Activated T-cell treated with anti-CD3 and anti-CD28 coated beads for 48 hours (primary cell): ENCODE data around the gene TEDC2.
"Not testable (repeated sequence)": the region's sequence is repeated elsewhere in the genome, so short reads cannot be mapped to it uniquely, and the experiment has no call there.

Source experiments
- DNase-seq: peaks from one replicate; pipeline ENCODE4 v3.0.0-alpha.2; 2020; ENCODE audit warnings: low read depth

The TEDC2 gene

DNA sequence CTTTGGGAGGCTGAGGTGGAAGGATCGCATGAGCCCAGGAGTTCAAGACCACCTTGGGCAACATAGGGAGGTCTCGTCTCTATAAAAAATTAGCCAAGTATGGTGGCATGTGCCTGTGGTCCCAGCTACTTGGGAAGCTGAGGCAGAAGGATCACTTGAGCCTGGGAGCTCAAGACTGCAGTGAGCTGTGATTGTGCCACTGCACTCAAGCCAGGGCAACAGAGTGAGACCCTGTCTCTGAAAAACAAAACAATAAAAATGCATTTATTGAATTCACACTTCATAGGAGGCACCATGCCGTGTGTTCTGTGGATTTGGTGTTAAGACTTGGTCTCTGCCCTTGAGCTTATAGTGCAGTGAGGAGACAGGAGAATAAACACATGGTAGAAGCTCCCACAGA is 17.4 kb downstream of the TEDC2 start:
- DNase-seq = no peak

DNA sequence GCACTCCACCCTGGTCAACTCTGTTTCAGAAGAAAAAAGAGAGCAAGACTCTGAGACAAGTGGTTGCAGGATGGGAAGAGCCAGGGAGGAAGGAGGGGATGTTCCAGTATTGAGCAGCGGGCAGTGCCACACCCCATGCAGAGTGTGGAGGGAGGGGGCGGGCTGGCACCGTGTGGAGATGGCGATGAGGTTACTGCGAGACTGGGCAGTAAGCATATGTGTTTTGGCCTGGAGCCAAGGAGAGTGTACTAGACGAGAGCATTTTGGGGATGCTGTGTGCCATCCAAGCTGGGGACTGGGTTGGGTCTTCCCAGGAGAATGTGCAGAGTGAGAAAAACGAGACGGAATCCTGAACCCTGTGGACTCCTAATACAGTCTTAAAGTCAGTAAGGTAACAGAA is 18.4 kb downstream of the TEDC2 start:
- no peak for DNase-seq

DNA sequence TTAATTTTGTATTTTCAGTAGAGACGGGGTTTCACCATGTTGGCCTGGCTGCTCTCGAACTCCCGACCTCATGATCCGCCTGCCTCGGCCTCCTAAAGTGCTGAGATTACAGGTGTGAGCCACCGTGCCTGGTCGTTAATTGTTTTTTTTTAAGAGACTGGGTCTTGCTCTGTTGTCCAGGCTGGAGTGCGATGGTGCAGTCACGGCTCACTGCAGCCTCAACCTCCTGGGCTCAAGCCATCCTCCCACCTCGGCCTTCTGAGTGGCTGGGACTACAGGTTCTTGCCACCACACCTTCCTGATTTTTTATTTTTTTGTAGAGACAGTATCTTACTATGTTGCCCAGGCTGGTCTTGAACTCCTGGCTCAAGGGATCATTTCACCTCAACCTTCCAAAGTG is 20.1 kb downstream of the TEDC2 start:
- DNase-seq = not testable (repeated sequence)

DNA sequence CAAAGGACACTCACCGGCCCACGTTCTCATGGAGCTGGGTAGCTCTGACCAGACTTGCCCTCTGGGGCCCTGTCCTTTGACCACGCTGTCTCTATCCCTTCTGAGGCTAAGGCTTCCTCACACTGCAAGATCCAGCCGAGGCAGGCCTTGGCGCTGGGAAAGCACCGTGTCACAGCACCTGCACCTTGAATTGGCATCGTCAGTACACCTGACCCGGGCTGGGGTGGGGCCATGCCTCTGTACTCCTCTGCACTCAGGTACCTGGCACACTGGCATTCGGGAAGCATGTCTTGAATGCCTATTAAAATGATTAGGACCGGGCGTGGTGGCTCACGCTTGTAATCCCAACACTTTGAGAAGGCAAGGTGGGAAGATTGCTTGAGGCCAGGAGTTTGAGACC is 21.0 kb downstream of the TEDC2 start:
- no peak for DNase-seq

DNA sequence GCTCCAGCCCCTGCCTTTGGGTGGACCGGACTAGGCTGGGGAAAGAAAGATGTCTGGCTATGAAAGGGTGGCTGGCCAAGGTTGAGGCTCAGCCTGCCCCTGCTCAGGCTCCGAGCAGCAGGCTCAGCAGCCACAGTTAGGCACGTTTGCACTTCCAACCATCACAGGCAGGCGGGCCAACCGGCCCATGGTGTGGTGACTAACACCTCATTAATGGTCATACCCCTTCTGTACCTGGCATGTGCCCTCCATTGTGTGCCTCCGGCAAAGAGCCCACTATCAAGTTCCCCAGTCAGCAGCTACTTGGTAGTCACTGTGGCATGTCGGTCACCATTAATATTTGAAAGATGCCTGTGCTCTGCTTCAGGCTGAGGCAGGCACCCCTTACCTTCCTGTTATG is 21.8 kb downstream of the TEDC2 start:
- no peak for DNase-seq

DNA sequence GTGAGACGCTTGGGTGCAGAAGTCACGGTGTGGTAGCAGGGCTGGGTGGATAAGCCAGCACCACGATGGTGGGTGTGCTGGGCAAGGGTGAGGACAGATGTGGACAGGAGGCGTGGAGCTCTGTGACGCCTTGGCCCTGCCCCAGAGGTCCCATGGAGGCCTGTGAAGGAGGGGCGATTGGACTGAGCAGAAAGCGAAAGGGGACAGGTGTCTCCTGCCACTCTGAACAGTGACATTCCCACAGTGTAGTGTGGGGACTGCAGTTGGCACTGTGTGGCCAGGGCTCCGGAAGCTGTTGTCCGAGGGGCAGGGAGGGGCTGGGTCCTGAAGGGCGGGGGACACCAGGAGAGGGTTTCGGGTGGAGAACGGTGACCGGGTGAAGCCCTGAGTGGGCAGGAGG is 22.3 kb downstream of the TEDC2 start:
- no peak for DNase-seq

DNA sequence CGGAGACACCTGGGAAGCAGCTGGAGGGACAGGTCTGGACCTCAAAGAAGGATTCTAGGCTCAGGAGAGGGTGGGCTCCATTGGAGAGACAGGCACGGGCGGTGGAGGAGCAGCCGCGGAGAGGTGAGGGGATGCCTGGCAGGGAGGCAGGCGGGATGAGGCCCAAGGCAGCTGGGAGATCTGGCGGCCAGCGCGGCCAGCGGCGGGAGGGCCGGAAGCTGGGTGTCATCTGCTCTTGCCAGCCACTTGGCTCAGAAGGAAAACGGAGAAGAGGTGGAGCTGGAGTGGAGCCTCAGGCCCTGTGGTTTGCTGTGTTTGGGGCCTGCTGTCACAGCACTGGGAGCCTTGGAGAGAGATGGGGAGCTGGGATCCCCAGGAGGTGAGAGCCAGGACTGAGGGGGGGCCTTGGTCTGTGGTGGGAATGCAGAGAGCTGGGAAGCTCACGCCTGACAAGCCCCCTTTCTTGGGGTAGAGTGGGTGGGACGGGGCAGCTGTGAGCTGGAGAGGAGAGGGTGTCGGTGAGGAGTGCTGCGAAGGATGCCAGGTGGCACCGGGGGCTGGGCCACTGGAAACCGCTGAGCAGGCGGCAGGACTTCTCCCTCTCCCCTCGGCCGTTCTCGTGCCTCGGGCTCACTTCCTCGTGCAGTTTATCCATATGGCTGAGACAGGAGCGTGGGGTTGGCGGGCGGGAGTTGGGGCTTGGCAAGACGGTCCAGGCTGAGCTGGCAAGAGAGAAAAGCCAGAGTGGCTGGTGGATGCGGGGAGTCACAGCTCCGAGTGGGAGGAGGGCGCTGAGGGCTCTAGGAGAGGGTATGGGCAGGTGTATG is 23.0 kb downstream of the TEDC2 start:
- no peak for DNase-seq

DNA sequence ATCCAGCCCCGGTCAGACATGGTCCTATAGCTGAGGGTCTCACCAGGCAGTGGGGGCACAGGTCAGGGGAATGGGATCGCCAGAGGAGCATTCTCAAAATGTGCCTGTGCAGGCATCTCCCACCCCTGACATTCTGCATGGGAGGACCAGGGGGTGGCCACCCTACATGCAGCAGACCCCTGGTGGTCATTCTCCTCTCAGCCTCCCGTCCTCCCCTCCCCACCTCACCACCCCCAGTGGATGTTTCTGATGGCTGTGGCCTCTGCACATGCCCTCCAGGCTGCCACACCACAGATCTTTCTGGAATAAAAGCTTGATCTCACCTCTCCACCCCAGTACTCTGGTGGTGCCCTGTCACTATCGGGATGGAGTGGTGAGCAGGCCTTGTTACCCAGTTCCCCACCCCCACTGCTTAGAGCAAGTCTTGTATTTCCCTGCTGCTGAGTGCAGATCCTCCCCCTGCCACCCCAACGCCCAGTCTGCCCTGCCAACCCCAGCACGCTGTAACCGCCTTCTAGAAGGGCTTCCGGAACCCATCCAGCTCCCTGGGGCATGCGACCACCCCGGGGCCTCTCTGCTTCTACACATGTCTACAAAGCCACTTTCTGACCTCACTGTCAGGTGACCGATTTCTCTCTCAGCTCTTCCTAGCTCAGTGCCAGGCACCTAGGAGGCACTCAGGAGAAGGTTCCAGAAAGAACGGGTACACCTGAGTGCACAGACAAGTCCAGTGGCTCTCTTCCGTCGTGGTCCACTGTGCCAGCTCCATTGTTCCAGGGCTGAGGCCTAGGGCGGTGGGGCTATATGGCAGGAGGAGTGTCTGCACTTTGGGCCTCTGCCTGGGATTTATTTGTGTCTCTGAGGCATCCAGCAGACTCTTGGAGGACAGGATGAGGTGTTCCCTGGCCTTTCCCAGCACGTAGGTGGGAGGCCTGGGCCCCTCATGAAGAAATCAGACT is 24.3 kb downstream of the TEDC2 start:
- no peak for DNase-seq

DNA sequence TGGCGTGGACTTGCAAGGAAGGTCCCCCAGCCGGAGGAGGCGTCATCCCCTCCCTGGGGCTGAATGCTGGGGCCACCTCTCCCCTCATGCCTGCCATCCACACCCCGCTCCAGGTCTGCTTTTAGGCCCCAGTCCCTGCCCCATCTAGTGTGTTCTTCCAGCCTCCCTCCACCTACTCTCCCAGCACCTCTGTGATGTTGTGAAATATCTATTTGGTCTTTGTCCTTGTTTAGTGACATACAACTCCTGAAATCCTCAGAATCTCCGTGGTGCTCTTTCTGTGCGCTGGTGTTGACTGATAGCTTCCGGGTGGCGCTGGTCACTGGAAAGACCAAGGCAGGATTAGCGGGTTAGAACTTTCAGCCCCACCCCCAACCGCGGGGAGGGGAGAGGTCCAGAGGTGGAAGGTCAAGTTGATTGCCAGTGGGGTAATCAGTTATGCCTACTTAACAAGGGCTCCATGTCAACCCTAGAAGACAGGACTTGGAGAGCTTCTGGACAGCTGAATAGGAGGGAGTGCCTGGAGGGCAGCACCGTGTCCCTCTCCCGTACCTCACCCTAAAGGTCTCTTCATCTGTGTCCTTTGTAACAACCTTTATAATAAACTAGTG is 25.1 kb downstream of the TEDC2 start:
- no peak for DNase-seq

DNA sequence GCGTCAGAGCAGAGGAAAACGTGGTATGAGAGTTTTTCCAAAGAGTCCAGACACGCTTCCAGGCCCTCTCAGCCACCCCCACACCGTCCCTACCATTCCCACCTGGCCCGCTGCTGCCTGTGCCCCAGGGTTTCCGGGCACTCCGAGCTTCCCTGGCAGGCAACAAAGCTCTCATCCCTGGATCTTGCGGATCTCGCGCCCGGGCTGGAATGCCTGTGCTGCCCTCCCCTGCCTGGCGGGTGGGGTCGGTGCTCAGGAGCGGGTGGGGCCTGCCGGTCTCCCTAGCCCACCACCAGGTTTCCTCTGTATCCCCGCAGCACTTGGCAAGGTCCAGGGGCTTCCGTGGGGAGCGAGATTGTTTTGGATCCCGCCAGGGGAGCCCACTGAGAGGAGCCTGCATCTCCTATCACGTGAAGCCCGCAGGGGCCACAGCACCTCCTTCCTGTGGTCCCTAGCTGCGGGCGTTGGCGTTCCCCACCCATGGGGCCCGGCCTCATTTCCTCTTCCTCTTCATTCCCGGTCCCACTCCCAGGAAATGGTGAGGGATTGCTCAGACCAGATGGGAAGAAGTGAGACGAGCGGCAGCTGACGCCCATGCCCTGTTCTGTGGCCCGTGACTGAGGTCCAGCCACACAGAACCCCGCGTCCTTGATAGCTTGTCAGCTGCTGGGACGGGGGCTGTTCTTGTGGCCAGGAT is 26.1 kb downstream of the TEDC2 start:
- no peak for DNase-seq

DNA sequence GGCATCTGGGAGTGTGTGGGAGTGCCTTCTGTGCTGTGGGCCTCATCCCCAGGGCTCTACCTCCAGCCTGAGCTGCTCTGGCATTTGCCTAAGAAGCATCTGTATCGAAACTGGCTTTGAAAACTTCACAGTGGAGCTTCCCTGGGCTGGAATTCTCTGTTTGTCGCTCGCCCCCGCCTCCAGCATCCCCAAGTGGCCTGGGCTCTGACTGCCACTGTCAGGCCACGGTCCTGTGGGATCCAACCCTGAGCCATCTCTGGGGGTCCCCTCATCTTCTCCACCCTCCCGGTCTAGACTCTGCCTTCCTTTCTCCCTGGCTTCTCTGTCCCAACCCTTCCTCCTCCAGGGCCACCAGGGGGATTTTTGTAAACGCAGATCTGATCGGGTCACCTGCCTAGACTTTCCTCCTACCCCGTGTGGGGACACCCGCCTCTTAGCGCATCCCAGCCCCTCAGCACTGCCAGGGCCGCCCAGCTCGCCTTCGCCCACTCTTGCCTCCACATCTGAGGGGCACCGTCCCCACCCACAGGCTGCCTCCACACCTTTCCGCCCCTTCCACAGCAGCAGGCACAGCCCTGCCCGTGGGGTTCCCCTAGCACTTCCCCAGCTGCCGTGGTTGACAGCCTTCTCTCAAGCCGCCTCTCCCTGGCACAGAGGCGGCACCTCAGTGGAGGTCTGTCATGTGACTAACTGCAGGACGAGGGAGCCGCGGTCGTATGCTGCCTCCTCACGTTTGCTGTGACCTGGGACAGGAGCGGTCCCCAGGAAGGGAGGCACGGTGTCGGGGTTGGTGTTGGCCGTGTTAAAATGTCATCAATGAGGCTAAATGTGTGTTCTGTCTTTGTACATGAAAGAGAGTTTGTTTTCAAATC is 27.0 kb downstream of the TEDC2 start:
- peak; percentile 59 for DNase-seq

DNA sequence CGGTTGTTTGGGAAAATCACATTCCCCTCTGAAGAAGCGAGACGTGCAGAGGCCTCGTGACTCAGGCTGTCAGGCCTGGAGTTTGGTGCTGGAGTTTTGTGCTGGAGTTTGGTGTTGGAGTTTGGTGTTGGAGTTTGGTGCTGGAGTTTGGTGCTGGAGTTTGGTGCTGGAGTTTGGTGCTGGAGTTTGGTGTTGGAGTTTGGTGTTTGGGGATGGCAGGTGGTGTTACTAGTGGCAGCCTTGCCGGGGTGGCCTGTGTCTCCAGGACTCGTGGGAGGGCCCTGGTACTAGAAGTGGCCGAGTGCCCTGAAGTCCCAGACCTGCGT is 27.6 kb downstream of the TEDC2 start:
- DNase-seq = no peak

DNA sequence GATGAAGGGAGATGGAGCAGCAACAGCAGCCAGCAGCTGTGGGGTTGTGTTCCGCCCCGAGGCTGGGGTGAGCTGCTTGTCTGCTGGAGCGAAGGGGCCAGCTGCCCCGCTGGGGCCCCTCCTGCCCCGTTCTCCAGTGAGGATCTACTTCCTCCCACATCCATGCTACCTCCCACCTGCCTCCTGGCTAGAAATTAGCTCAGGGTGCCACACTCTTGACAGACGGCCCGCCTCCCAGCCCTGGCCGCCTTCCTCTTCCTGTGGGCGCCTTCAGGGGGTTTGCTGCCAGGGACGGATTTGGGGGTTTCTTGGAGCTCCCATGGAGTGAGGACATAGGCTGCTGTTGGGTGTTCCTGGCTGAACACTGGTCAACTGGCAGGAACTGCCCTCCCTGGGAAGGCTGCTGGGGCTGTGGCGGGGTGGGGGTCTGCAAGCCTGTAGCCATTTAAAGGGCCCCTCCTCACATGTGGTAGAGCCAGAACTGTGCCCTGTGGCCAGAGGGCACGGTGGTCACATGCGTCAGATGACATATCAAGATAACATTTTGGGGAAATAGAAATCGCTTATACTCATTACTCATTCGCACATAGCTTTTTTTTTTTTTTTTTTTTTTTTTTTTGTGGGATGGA is 28.1 kb downstream of the TEDC2 start:
- DNase-seq = no peak

DNA sequence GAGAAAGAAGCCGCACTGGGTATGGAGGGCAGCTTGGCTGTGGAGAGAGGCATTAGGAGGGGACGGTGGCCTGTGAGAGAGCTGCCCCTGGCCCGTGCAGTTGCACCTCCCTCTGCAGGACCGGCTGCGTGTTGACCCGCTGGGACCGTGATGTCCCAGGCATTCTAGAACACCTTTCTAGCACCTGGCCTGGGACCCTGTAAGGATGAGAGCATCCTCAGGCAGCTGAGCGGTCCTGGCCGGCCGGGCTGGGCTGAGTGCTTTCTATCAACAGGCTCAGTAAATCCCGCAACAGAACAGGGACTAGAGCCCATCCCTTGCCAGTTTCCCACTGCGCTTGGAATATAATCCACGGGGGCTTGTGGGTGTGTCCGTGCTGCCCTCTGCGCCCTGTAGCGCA is 29.7 kb downstream of the TEDC2 start:
- DNase-seq = no peak

DNA sequence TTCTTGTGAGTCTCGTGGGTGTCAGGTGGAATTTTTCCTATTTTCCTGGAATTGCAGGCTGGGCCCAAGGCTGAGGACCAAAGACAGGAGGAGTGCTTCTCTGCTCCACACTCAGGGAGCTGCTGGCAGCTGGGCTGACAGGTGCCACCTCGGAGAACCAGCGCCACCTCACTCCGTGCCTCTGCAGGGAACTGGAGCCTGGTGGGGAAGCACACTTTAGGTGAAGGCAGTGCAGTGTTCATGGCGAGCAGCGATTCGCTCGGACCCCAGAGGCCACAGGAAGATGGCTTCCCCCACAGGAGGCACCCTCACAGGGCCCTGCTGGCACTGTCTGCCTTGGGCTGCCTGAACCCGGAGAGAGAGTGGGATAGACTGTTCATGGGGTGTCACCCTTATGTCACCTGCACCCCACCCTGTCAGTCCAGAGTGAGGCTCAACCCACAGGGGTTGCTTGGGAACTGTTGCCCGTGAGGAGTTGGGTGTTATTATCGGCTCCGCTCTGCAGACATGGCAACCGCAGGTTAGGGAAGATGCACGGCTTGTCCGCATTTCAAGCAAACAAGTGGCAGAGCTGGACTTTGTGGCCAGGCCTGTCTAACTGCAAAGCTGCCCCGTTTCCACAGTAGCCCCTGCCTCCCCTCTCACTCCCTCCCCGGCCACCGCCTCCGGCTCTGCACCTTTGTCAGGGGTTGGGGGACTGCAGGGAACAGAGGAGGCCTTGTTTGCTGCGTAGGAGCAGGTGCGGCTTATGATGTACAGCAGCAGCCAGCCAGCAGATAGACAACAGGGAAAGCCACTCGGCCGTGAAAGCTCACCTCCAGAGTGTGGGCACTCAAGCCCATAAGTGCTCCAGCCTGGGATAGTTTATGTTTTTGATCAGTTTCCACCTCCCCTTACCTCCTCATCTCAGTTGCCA is 30.5 kb downstream of the TEDC2 start:
- DNase-seq = no peak

DNA sequence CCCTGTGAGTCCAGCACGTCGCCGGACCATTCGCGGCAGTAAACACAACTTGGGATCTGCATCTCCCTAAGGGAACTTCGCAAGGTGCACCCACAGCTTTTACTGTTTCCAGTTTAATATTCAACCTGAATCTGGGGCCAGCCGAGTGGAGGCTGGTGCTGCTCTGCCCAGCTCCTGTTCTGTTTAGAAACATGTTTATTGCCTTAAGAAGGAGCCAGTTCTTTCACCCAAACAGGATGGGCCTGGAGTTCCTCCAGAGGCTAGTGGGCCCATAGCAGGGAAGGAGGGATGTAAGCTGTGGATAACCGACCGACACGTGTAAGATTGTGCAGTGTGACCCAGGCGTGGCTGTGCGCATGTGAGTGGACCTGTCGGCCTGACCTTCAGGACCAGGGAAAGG is 32.4 kb downstream of the TEDC2 start:
- no peak for DNase-seq

DNA sequence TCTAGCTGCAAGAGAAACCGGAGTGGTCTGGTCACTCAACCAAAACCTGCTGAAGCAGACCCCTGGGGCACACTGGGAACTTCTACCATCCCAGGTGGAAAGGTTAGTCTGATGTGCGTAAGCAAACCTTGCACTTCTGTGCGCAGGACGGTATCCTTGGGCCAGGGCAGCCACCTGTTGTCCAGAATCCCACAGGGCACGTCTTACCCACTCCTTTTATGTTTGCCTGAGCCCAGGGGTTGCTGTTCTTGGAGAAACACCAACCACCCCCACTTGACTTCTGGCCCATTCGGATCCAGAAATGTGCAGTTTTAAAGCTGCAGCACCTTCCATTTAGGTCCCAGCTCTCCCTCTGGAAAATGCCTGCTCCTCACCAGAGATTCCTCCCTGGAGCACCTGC is 33.7 kb downstream of the TEDC2 start:
- DNase-seq = no peak

DNA sequence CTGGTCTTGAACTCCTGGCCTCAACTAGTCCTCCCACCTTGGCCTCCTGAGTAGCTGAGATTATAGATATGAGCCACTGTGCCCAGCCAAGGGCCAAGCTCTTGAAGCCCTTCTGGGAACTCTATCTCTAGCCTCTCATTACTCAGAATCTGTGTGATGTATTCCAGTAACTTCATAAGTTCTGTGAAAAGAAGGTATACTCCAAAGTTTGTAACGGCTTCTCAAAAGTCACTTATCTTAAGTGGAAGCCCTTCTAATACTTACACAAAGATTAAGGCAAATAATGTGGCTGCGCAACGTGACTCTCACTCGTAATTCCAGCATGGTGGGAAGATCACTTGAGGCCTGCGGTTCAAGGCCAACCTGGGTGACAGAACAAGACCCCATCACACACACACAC is 34.7 kb downstream of the TEDC2 start:
- no peak for DNase-seq

DNA sequence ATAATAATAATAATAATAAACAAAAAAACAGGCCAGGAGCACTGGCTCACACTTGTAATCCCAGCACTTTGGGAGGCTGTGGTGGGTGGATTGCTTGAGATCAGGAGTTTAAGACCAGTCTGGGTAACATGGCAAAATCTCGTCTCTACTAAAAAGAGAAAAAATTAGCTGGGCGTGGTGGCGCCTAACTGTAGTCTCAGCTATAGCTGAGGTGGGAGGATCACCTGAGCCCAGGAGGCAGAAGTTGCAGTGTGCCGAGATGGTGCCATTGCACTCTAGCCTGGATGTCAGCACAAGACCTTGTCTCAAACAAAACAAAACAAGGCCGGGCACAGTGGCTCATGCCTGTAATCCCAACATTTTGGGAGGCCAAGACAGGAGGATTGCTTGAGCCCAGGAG is 35.1 kb downstream of the TEDC2 start:
- no peak for DNase-seq
